T-helper 1 cell treated with Interleukin-12 subunit alpha and Interleukin-12 subunit beta and Interleukin-4 antibody, amounts not matched to agents 30 μg/mL and 1 μg/mL, for 36 hours (primary cell): ENCODE data around the gene ATP5ME.

ENCODE experiments used
- H3K27ac Mint-ChIP-seq: one replicate; pipeline ENCODE4 v1.8.0; 2021; ENCODE audit warnings: mild to moderate bottlenecking, mixed read lengths
- H3K27me3 Mint-ChIP-seq: one replicate; pipeline ENCODE4 v1.8.0; 2021; ENCODE audit warnings: low read depth, mixed read lengths
- H3K36me3 Mint-ChIP-seq: one replicate; pipeline ENCODE4 v1.8.0; 2021; ENCODE audit warnings: low read depth, mixed read lengths
- H3K4me1 Mint-ChIP-seq: one replicate; pipeline ENCODE4 v1.8.0; 2021; ENCODE audit warnings: low read depth, mixed read lengths
- H3K4me3 Mint-ChIP-seq: one replicate; pipeline ENCODE4 v1.8.0; 2021; ENCODE audit warnings: mild to moderate bottlenecking, moderate library complexity, mixed read lengths
- H3K9me3 Mint-ChIP-seq: one replicate; pipeline ENCODE4 v1.8.0; 2021; ENCODE audit warnings: mixed read lengths

Gene ATP5ME

DNA sequence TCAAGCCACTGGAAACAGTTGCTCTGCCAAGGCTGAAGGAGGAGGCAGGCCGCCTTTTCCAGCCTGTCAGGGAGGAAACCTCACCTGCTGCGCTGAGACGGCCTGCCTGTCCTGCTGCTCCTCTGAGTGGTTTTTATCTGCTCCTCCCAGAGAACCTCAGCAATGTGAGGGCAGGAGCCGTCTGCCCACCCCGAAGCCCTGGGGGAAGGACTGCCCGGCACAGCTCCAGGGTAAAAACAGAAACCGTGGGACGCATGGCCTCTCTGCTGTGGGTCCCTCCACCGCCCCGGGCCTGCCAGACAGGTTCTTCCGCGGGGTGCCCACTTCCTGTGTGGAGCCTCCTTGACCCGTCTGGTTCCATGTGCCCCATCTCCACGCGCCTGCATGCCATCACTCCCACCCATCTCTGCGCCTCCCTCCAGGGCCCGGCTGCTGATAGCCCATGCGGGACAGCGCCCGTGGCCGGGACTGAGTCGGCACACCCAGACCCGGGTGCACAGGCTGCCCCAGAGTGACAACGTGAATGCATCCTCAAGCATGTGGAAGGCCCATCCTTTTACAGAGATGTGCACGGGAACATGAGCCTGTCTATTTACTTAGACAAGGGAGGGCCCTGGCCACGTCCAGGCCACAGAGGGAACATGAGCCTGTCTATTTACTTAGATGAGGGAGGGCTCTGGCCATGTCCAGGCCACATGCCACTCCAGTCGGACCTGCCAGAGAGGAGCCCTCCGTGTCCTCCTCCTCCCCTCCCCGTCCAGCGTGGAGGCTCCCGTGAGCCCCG lies 18.9 kb upstream of the ATP5ME start:
- H3K36me3 Mint-ChIP-seq = no peaks in the 10 kb centered on the region
- H3K27ac Mint-ChIP-seq = no peak overlapping the region
- H3K4me3 Mint-ChIP-seq = no peak overlapping the region
- peaks cover 23% of the 10 kb centered on the region for H3K27me3 Mint-ChIP-seq
- H3K4me1 Mint-ChIP-seq = no peaks in the 10 kb centered on the region
- H3K9me3 Mint-ChIP-seq = no peaks in the 10 kb centered on the region

GRCh38 chr4:689723-690122 lies 15.6 kb upstream of the ATP5ME start:
- H3K27ac Mint-ChIP-seq = no peak overlapping the region
- H3K4me1 Mint-ChIP-seq = no peaks in the 10 kb centered on the region
- H3K4me3 Mint-ChIP-seq = no peak overlapping the region
- no peaks in the 10 kb centered on the region for H3K36me3 Mint-ChIP-seq
- no peaks in the 10 kb centered on the region for H3K9me3 Mint-ChIP-seq
- peaks cover 19% of the 10 kb centered on the region for H3K27me3 Mint-ChIP-seq

DNA sequence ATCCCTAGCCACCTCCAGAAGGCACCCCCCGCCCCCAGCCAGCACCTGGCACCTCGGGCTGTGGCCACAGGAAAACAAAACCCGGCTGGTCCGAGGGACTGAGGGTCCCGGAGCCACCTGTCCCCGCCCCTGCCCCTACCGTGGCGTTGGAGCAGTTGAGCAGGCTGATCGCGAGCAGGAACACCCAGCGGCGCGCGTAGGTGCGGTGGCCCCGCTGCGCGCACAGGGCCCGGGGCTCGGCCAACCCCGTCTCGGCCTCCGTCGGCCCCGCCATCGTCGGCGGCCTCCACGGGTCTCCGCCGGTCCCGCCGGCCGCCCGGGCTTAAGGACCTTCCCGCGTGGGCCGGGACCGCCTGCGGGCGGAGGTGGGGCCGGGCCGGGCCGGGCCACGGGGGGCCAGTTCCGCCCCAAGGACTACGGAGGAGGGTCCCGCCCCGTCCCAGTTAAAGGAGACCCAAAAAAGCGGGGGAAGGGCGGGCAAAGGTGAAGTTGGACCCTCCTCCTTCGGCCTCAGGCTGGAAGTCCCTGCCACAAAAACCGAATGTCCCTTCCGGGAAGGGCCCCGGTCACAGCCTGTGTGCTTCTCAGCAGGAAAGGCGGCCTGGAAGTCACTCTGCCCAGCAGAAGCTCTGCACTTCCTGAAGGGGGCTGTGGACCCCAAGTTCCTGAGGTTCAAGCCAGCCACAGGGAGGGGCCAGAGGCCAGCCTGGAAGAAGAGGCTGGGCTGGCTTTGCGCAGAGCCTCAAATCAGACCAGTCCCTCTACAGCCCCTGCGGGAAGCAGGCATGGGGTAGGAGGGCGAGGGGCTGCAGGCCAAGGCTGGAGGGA lies 15.0 kb upstream of the ATP5ME start, which contains the start of gene SLC49A3:
SLC49A3 (minus strand) TSS at position 298 of the 828 bp plus-strand sequence; CDS start at position 274, 24 bp downstream.
- no peak within 1 kb of the TSS for H3K27ac Mint-ChIP-seq
- no peak within 1 kb of the TSS for H3K4me3 Mint-ChIP-seq
- no peaks in the 10 kb centered on the region for H3K9me3 Mint-ChIP-seq
- peaks cover 14% of the 10 kb centered on the region for H3K27me3 Mint-ChIP-seq
- H3K4me1 Mint-ChIP-seq = no peaks in the 10 kb centered on the region
- no peaks in the 10 kb centered on the region for H3K36me3 Mint-ChIP-seq

- Mint-ChIP-seq H3K27ac (no peak overlapping the region), H3K9me3 (no peaks in the 10 kb centered on the region)
Measured at GRCh38 chr4:687971-688853, 14.1 kb upstream of the ATP5ME start.

DNA sequence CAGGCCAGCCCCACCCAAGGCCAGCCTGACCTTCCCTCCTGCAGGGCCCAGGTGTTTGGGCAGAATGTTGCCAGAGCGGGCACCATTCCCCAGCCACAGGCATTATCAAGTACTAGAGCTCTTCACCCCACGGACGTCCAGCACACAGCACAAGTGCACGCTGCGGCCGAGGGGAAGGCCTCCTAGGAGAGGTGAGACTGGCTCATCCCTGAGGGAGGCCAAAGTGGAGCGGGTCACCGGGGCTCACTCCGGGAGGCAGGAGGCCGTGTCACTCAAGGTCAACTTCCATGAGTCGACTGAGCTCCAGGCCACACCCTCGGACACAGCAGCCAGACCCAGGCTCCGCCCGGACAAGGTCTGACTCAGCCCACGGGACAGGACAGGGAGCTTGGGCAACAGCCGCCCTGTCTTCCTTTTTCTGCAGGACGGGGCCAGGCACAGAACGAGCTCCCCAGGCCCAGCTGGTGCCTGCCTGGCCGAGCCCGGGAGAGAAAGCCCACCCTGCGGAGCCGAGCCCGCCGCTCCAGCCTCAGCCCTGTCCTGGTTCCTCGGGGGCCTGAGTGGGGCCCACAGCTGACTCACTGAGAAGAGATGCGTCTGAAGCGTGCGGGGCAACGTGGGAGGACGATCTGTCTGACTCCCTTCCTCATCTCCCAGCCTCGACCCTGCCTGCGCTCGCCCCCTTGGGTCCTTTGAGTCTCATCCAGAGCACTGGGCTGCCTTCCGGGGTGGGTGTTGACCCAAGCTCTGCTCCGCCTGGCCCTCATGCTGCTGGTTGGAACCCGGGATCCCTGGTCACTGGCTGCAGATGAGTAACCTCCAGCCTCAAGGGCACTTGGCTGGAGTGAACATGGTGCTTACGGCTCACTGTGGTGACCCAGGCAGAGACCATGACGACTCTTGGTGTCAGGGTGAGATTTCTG lies 13.2 kb upstream of the ATP5ME start:
- Mint-ChIP-seq H3K27me3 (peaks cover 10% of the 10 kb centered on the region), H3K4me1 (no peaks in the 10 kb centered on the region), H3K36me3 (no peaks in the 10 kb centered on the region), H3K27ac (no peak overlapping the region), H3K4me3 (no peak overlapping the region), H3K9me3 (no peaks in the 10 kb centered on the region)

More at GRCh38 chr4:687971-688853, 14.1 kb upstream of the ATP5ME start:
- Mint-ChIP-seq H3K4me1 (no peaks in the 10 kb centered on the region), H3K27me3 (peaks cover 10% of the 10 kb centered on the region), H3K4me3 (no peak overlapping the region), H3K36me3 (no peaks in the 10 kb centered on the region)

DNA sequence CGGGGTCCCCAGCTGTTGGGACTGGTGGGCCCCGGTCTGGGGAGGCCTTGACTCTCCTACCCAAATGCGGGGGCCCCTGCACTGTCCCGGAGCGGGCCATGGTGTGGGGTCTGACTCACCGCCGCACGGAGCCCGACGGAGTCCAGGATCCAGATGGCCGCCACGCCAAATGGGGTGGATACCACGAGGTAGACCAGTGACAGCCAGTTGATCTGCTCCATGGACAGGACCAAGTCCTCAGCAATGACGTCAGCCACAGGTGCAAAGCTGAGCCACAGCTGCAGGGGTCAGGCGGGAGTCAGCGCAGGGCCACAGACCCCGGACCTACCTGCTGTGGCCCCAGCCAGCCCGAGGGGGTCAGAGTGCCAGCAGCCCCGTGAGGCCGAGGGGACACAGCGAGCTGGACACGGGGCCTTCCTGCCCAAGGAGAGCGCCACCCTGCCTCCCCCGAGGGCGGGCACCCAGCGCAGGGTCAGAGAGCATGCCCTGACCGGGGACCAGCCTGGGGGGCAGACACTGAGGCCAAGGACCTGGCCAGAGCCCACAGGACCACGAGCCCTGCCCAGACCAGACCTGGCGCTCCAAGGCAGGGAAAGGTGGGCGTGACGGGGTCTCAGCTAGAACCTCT lies 12.5 kb upstream of the ATP5ME start:
- no peaks in the 10 kb centered on the region for H3K4me1 Mint-ChIP-seq
- H3K9me3 Mint-ChIP-seq = no peaks in the 10 kb centered on the region
- H3K27me3 Mint-ChIP-seq = peaks cover 10% of the 10 kb centered on the region
- no peak overlapping the region for H3K4me3 Mint-ChIP-seq
- no peaks in the 10 kb centered on the region for H3K36me3 Mint-ChIP-seq
- no peak overlapping the region for H3K27ac Mint-ChIP-seq

DNA sequence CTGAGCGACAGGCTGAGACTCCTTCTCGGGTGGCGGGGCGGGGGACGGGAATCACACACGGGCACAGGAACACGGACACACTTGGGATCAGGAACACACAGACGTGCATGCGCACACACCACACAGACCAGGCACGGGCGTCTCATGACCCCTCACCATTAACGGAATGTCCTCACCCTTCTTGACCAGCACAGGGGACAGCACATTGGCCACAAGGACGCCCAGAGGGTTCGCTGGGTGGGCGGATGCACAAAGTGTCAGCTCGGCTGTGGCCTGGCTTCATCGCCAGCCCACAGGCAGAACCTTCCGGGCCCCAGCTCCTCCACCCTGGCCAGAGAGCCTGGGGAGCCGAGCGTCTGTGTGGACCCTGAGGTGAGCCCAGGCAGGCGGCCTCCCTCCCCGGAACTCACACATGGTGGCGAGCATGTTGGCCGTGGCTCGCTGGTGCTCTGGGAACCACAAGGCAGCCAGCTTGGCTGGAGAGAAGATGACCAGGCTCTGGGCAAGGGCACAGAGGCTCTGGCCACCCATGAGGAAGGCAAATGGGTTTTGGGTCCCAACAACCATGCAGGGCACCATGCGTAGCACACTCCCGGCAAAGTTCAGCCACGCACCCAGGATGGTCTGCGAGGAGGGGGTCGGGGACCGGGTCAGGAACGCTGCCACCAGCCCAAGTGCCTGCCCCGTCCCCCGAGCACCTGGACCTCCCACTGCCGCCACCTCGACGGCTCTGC lies 11.8 kb upstream of the ATP5ME start:
- Mint-ChIP-seq H3K4me1 (peaks cover under 1% of the 10 kb centered on the region), H3K4me3 (no peak overlapping the region), H3K36me3 (no peaks in the 10 kb centered on the region), H3K27ac (no peak overlapping the region), H3K9me3 (no peaks in the 10 kb centered on the region), H3K27me3 (peaks cover 10% of the 10 kb centered on the region)

DNA sequence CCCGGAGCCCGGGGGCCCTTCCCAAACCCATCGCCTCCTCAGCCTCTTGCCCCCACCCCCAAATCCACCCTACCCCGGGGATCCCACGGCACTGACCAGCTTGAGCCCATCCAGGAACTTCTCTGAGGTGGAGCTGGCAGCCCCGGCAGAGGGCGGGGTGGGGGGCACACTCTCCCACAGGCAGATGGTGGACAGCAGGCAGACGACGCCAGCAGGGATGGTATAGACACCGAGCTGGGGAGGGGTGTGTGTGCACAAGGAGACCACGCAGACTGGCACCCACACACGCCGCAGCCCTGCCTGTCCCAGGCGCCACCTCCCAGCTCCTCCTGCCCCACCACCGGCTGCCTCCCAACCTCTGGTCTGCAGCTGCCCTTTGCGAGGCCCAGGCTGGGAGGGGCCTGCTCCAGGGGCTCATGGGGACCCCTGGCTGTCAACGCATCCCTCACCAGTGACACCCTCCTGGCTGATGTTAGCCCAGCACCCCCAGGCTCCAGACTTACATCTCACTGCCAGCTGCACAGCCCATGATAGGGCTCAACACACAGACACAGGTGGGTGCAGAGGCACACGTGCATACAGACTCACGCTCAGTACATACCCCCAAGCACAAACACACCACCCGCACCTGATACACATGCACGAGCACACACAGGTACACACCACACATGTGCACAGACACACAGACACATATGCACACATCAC lies 10.7 kb upstream of the ATP5ME start:
- Mint-ChIP-seq H3K9me3 (no peaks in the 10 kb centered on the region), H3K27ac (no peak overlapping the region), H3K27me3 (peaks cover 4% of the 10 kb centered on the region), H3K4me1 (peaks cover 3% of the 10 kb centered on the region), H3K36me3 (no peaks in the 10 kb centered on the region), H3K4me3 (no peak overlapping the region)

GRCh38 chr4:683982-684622 lies 10.0 kb upstream of the ATP5ME start:
- Mint-ChIP-seq H3K9me3 (no peaks in the 10 kb centered on the region), H3K27me3 (peaks cover 4% of the 10 kb centered on the region), H3K4me3 (peak overlapping the region; percentile 34)

GRCh38 chr4:683247-683897 lies 9.3 kb upstream of the ATP5ME start:
- Mint-ChIP-seq H3K36me3 (no peaks in the 10 kb centered on the region), H3K27me3 (peaks cover 4% of the 10 kb centered on the region), H3K9me3 (no peaks in the 10 kb centered on the region), H3K4me1 (peaks cover 3% of the 10 kb centered on the region), H3K27ac (no peak overlapping the region), H3K4me3 (peak overlapping the region; percentile 34)

More at GRCh38 chr4:683982-684622, 10.0 kb upstream of the ATP5ME start:
- Mint-ChIP-seq H3K36me3 (no peaks in the 10 kb centered on the region), H3K27ac (no peak overlapping the region), H3K4me1 (peaks cover 3% of the 10 kb centered on the region)

- H3K9me3 Mint-ChIP-seq = no peaks in the 10 kb centered on the region
- no peak overlapping the region for H3K4me3 Mint-ChIP-seq
- no peaks in the 10 kb centered on the region for H3K36me3 Mint-ChIP-seq
- no peak overlapping the region for H3K27ac Mint-ChIP-seq
- peaks cover 3% of the 10 kb centered on the region for H3K4me1 Mint-ChIP-seq
- peaks cover under 1% of the 10 kb centered on the region for H3K27me3 Mint-ChIP-seq
Measured at GRCh38 chr4:682490-683172, 8.6 kb upstream of the ATP5ME start.
